GM19238 (cell line): ENCODE results near the gene ATG7.
A peak's percentile ranks its signal among the peaks of the same experiment; 100 is the strongest.

ENCODE experiments used
- DNase-seq: peaks from one replicate; pipeline ENCODE4 v3.0.0; 2011; ENCODE audit warnings: low spot score; ENCODE audit not compliant: insufficient read length

Gene ATG7, protein sequence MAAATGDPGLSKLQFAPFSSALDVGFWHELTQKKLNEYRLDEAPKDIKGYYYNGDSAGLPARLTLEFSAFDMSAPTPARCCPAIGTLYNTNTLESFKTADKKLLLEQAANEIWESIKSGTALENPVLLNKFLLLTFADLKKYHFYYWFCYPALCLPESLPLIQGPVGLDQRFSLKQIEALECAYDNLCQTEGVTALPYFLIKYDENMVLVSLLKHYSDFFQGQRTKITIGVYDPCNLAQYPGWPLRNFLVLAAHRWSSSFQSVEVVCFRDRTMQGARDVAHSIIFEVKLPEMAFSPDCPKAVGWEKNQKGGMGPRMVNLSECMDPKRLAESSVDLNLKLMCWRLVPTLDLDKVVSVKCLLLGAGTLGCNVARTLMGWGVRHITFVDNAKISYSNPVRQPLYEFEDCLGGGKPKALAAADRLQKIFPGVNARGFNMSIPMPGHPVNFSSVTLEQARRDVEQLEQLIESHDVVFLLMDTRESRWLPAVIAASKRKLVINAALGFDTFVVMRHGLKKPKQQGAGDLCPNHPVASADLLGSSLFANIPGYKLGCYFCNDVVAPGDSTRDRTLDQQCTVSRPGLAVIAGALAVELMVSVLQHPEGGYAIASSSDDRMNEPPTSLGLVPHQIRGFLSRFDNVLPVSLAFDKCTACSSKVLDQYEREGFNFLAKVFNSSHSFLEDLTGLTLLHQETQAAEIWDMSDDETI

DNA sequence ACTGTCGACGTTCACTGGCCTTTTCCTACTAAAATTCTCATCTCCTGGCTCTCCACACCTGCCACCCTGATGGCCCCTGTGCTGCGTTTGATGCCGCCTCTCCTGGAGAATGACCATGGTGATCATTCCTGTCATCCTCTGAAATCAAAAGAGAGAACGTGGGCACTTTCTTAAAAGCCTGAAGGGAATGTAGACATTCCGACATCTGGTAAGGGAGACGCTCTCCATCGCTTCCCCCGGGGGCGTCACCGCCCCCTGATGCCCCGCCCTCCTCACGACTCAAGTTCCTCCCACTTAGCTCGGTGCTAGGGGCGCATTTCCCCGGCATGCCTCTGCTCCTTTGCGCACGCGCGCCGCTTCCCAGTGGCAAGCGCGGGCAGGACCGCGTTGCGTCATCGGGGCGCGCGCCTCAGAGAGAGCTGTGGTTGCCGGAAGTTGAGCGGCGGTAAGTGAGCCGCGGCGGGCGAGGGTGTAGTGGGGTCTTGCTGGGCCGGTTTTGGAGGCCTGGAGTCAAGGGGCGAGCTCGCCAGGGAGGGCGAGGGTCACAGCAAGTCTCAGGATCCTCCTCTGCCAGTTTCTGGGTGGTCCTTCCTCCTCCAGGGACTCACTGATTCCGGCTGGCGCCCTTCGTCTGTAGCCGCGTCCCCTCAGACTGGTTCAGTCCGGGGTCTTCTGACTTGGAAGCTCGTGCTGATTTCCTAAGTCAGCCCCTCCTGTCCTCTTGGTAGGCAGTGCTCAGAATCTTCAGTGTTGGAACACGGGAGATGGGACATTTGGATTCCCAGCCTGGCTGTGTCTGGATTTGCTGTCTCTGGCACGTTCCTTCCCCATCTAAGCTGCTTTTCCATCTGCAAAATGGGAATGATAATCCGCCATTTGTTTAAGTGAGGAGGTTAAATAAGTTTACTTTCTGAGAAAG is at the start of gene ATG7:
TSS of gene ATG7 (plus strand) at position 412 of the 919 bp plus-strand sequence. CDS start 26,299 bp downstream, outside the sequence.
- DNase-seq, result peak; percentile 94

DNA sequence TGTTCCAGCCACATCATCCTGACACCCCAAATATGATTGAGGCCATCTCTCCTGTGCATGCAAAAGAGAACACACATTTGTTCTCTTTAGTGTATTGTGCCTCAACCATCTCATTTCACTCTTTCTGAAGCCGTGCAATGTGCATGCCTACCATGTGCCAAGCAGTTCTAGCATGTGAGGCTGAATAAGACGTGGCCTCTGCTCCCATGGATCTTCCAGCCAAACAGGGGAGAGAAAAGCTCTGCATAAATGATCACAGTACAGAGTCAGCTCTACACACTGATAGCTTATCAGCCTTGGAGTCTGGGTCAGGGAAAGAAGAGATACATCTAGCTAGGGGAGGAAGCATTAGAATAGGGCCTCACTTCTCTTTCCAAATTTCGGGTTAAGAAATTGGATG is 48.2 kb upstream of the ATG7 start:
- DNase-seq, result no peak

DNA sequence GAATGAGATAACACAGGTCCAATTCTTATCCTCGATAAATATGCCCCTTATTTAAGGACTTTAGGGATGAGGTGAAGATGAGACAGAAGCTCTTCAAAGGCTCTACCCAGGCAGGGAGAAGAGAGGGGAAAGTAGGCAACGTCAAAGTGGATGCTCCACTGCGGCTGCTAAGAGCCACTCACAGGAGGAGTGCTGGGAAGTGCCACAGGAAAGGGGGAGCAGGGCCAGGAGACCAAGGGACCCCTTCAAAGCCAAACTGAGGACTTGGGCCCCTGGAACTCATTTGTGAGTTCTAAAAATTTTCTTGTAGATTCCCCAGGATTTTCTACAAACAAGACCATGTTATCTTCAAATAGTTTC is 47.3 kb upstream of the ATG7 start:
- DNase-seq, result no peak

DNA sequence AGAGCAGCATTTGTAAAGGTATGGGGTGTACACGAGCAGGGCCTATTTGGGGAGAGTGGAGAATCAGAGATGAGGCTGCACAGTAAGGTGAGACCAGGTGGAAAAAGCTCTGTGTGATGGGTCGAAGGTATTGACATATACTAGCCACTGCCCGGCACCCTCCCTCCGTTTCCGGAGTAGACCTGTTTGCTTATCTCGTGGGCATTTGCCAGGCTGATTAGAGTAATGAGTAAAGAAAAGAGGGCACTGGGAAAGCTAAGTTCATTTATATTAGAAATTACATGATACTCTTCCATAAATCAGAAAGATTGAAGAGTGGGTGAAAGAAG is 46.2 kb upstream of the ATG7 start:
- no peak for DNase-seq

DNA sequence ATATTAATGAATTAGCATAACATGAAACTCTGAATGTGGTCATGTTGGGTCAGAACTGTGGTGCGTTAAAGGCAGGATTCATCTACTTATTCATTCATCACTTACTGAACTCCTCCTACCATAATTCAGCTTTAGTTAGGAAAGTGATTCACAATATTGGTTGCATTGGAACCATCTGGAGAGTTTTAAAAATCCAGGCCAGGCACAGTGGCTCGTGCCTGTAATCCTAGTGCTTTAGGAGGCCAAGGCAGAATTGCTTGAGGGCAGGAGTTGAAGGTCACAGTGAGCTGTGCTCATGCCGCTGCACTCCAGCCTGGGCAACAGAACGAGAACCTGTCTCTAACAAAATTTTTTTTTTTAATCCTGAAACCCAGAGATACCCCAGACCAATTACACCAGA is 44.2 kb upstream of the ATG7 start:
- no peak for DNase-seq

DNA sequence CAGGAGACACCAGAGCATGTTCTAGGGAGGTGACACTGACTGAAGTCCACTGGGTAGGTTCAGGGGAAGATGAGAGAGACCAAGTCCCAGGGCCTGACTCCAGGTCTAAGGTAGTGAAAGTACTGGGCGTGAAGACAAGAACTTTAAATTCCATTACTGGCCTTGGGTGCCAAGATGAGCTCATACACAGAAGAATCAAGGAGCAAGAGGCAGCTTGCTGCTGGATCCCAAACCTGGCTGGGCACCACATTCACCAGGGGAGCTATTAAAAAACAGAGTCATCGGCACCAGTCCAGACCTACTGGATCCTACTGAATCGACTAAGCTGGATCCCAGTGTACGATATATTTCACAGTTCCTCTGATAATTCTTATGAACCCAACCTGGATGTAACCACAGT is 42.1 kb upstream of the ATG7 start:
- DNase-seq, result no peak

DNA sequence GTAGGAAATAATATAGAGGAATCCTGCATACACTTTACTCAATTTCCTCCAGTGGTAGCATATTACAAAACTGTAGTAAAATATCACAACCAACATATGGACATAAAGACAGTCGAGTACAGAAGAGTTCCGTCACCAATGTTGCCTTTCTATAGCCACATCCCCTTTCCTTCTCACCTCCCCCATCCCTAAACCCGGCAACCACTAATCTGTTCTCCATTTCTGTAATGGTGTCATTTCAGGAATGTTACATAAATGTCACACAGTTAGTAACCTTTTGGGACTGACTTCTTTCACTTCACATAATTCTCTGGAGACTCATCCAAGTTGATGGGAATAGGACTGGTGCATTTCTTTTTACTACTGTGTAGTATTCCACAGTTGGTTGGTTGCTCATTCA is 41.4 kb upstream of the ATG7 start:
- no peak for DNase-seq

DNA sequence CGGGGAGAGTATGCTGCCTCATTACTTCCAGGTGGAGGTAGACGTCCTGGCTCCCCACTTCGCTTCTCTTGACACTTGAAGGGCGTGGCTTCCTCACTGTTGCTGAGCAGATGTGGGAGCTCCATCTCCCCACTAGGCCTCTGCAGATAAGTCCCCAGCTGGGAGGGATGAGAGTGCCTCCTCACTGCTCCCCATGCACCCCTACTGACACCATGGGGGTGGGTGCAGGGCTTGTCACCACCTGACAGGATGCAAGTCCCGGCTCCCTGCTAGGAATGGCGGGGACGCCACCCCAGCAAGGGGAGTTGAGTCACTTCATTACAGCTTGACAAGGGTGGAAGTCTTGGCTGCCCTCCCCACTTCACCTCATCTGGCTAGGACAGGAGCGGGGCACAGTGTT is 36.8 kb upstream of the ATG7 start:
- DNase-seq, result no peak

DNA sequence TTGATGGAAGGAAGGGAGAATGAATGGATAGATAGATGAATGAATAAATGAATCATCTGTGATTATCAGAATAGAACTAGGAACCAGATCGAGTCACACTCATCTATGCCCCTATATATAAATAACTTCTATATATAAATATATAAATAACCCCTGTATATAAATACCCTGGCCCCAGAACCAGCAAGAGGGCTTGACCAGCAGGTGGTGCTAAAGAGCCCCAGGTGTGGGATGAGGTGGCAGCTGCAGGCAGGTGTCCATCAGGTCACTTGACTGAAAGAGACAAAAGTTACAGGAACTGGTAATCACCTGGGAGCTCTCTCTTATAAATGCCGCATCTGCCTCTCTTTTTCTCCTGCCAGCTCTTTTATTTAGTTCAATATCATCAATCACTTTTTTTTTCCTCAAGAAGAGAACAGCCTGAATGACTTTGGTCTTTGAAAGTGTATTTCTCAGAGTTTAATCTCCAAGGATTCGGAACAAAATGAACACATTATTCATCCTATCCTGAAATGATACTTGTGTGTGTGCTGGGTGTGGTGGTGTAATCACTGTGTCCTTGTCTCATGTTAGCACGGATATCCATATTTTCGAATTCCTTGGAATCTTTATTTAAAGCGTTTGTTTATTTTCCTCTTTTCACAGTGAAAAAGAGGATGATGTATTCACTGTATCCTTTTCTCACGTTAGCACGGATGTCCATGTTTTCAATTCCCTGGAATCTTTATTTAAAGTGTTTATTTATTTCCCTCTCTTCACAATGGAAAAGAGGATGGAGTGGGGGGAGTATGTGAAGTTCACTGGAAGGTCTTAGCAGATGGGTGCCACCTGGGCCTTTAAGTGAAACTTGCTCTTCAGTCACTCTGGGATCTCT is 35.4 kb upstream of the ATG7 start:
- DNase-seq, result peak; percentile 53

DNA sequence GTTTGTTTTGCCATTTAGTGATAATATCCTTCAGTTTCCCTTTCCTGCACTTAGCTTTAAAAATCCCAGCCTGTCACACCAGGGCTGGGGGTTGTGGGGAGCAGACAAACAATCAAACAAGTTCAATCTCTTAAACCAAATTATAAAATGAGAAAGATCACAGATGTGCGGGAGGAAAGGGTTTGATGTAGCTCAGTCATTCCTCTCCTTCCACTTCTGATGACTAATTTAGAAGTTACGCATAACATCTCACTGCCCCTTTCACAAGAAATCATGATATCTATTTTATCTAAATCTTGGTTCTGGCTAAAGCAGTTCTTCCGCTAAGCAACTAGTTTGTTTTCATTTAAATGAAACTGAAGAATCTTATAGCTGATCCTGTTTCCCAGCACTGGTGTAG is 34.1 kb upstream of the ATG7 start:
- no peak for DNase-seq

DNA sequence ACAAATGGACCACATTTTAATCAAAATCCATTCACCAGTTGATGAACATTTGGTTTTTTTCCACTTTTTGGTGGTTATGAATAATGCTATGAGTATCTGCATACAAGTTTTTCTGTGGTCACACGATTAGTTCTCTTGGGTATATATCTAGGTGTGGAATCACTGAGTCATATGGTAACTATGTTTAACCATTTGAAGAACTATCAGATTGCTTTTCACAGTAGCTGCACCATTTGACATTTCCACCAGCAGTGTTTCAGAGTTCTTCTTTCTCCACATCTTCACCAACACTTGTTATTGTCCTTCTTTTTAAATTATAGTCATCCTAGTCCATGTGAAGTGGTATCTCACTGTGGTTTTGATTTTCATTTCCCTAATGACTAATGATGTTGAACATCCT is 33.3 kb upstream of the ATG7 start:
- DNase-seq, result no peak

DNA sequence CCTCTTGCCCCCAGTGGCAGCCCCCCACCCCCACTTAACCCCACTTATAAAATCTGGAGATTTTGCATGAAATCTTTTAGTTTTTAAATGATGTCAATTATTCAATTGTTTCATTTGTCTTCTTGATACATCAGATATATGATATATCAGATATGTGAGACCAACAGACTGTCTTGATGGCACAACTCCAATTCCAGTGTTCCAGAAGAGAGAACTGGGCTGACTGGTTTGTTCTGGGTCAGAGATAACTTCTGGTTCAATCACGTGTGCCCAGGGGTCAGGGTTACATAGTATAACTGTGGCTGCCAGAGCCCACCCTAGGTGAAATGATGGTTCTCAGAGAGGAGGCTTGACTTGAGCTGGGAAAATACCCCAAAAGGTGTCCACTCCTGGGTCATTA is 32.4 kb upstream of the ATG7 start:
- no peak for DNase-seq

DNA sequence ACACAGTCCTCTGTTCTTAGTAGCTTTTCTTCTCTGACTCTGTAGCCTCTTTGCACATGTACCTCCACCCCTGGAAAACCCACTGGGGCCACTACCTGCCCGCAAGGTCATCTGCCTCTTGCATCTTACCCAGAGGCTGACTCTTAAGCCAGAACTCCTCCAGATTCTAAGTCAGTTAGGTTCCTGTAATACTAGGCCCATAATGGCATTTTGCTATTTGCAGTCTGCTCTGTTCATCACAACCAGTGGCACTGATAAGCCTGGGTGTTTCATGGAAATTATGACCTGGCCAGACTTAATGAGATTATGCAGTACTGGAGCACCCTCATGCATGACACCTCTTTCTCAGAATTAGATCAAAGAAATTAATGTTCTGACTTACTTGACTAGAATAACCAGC is 31.7 kb upstream of the ATG7 start:
- DNase-seq, result no peak

DNA sequence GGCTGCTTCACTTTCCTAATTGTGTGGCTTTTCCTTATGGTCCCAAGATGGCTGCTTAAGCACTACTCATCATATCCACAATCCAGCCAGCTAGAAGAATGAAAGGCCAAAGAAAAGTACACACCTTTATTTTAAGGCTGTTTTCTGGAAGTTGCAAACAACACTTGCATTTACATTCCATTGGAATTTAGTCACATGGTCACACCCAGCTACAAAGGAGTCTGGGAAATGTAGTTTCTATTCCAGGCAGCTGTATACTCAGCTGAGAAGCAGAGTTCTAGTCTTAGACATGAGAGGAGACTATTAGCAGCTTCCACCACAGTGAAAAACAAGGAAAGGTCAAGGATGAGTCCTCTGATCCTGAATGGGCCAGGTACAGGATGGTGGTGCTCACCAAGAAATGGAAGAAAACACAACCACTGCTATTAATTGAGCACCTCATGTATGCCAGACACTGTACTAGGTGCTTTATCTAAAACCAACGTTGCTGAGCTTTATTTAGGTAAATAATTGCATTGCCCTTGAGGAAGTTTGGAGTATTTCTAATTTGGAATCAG is 28.0 kb upstream of the ATG7 start:
- DNase-seq, result no peak

DNA sequence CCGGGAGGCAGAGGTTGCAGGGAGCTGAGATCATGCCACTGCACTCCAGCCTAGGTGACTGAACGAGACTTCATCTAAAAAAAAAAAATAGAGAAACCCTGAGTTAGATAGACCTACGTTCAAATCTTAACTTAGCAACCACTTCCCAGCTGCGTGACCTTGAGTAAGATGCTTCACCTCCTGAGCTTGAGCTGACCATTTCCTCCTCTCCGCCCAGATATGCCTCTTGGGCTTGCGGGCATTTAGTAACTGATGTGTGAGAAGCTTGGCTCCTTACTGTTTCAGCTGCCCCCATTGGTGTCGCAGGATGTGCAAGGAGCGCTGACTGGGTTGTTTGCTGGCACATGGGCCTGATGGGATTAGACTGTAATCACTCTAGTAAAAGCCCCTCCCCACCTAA is 26.9 kb upstream of the ATG7 start:
- no peak for DNase-seq

DNA sequence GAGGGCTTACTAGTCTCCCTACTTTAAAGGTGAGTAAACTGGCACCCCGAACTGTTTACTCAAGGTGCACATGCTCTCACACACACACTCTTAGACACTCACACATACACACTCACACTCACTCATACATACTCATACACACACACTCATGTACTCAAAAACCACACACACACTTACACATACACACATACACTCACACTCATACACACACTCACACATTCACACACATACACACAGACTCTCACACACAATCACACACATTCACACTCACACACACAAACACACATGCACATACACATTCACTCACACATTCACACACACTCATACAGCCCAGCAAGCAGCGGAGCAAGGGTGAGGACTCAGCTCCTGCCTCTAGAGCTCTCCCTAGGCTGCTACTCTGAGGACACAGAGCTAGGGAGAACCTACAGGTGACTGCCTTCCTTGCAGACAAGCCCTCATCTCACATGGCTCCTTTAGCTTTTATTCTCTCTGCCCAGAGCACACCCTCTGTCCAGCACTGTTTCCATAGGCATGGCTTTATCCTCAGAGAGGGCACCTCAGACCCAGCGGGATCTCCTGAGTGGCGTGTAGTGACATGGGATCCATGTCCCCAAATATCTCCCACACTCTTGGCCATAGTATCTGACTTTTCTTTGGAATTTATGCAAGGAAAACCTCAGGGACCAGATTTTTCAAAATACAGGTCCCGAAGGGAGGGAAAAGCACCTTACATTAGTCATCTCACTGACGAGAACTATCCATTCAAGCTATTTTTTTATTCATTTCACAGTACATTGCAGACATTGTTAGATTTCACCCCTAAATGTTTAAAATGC is 26.2 kb upstream of the ATG7 start:
- no peak for DNase-seq

DNA sequence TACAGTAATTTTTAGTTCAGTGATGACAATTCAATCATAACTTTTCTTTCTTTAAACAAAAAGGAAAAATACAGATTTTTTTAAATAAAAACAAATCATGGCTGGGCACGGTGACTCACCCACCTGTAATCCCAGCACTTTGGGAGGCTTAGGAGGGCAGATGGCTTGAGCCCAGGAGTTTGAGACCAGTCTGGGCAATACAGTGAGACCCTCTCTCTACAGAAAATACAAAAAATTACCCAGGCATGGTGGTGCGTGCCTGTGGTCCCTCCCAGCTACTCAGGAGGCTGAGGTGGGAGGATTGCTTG is 25.6 kb upstream of the ATG7 start:
- no peak for DNase-seq

DNA sequence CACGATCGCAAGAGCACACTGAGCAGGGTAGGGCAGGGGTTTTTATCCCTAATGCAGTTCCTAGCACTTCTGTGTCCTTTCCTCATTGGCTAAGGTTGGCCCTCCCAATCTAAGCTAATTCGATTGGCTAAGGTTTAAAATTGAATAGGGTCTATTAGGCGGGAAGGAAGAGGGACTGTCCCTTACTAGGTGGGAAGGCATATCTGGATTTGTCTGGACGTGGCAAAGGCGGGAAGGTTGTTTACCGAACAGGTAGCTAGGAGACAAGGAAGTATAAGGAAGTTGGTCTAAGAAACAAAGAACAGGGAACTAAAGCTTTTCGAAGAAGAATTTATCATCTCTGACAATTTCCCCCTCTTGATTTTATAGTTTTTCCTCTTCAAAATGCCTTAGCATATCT is 24.8 kb upstream of the ATG7 start:
- DNase-seq, result no peak

DNA sequence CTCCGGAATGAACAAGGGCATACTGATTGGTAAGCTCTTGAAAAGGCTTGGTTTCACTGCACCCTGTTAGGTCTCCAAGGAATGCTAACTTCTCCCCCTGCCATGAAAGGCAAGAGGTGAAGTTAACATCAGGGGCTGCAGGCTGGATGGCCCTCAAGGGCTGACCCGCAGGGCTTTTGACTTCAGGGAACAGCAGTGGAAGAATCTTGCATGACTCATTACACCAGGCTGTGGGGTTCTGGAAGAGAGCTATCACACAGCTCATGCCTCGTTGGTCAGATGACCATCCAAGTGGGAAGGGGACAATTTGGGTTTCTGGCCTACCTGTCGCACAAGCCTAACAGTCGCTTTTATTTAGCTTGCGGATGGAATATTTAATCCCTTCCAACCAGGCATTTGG is 23.6 kb upstream of the ATG7 start:
- DNase-seq, result no peak
